RCC 7860 (cell line): ENCODE data around the gene RNU11.
"Not testable (repeated sequence)": the region's sequence is repeated elsewhere in the genome, so short reads cannot be mapped to it uniquely, and the experiment has no call there.

ENCODE experiments used
- DNase-seq: peaks from one replicate; pipeline ENCODE4 v3.0.0-alpha.2; 2015; ENCODE audit warnings: low spot score
- FAIRE-seq: peaks from 2 replicates; lab custom pipeline; 2012; peaks lifted over from hg19 to GRCh38; lab: Jason Lieb, UNC

The RNU11 gene

DNA sequence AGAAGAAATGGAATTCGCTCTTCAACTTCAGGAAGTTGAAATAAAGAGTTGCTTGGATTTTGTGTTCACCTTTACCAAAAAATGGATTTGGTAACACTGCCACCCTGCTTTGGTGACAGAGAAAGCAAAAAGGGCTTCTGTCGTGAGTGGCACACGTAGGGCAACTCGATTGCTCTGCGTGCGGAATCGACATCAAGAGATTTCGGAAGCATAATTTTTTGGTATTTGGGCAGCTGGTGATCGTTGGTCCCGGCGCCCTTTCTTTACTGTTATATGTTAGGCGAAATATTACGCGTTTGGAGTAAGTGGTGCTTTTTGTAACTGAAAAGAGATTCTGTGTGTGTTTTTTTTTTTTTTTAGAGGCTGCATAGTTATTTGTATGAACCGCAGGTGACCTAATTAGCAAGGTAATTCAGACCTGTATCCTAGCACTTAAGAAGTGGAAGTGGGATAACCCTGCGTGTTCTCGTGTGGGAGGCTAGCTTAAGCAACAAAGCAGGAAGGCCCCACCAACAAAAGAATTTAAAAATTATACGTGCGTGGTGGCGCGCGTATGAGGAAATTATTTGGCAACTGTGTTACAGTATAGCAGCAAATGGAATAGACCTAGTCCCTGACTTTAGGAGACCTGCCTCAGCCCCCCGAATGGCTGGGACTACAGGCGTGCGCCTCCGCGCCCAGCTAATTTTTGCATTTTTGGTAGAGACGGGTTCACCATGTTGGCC is at the start of gene RNU11:
TSS of gene RNU11 (plus strand) at position 127 of the 725 bp plus-strand sequence.
- peak; percentile 100 for DNase-seq
- peak; percentile 85 for FAIRE-seq

DNA sequence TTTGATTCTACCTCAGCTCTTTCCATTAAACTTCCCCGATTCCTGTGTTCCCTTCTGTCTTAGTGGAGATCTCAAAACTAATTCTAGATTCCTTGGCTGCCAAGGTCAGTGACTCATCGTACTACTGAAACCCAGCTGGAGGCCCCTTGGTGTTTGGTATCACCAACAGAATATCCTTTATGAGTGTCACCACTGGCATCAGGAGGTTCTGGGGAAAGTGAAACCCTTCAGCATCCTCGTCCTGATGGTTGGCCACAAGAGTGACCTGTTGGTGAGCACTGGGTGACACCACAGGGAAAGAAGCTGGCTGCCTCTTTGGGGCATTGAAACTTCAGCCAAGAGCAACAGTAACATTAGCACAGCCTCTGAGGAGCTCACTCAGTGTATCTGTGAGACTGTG is 46.7 kb upstream of the RNU11 start:
- DNase-seq (peak; percentile 97), FAIRE-seq (peak; percentile 98)

- DNase-seq (peak; percentile 67), FAIRE-seq (peak; percentile 63)
Measured at GRCh38 chr1:28602536-28603439, 45.6 kb upstream of the RNU11 start.

- FAIRE-seq (no peak), DNase-seq (no peak)
Measured at GRCh38 chr1:28604411-28604810, 44.0 kb upstream of the RNU11 start.

DNA sequence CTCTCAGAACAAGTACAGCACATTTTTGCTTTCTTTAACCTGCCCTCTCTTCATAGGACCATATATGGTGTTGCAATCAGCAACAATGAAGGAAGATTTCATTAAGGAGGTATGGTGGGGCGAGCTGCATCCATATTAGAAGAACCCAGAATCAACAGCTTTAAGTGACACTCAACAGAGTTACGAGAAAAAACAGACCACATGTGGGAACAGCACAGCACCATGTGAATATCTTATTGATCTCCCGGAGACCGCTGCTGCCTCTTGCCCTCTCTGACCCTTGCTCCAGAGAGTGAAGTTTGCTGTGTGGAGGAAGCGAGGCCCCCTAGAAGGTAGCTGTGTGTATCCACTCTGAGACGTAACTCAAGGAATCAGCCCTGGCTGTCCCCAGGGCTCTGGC is 43.4 kb upstream of the RNU11 start:
- FAIRE-seq = no peak
- DNase-seq = no peak

DNA sequence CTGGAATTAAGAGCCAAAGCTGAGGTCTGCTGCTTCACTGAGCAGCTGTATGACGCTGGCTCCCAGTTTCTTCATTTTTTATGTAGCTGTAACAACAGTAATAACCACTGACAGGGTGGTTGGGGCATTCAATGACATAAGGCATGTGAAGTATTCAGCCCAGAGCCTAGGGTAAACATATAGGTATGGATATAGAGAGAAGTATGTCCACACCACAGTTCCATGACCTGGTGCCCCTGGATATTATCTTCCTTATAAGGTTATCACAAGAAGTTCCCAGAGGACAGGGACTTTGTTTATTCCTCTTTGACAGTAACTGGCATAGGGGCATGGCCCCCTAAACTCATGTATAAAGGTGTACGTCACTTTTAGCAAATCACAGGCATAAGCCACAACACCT is 41.6 kb upstream of the RNU11 start:
- FAIRE-seq = no peak
- DNase-seq = no peak

GRCh38 chr1:28613175-28613574 is 35.2 kb upstream of the RNU11 start:
- FAIRE-seq = no peak
- no peak for DNase-seq

DNA sequence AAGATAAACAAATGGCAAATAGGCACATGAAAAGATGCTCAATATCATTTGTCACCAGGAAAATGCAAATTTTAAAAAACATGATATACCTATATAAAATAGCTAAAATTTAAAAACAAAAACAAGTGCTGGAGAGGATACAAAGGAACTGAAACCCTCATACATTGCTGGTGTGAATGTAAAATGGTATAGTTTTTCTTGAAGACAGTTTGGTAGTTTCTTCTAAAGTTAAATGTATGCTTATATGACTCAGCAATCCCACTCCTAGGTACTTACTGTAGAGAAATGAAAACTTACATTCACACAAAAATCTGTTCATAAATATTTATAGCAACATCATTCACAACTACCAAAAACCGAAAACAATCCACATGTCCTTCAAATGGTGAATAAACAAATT is 16.7 kb upstream of the RNU11 start:
- DNase-seq (no peak), FAIRE-seq (no peak)

DNA sequence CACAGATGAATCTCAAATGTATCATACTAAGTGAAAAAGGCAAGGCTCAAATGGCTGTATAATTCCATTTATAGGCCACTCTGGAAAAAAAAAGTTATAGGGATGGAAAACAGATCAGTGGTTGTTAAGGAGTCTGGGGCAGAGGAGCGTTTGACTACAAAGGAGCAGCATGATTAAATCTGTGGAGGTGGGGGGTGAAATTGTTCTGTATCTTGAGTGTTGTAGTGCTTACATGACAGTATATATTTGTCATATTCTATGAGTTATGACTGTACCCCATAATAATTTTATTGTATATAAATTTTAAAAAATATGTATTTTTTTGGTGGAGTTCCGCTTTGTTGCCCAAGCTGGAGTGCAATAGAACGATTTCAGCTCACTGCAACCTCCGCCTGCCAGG is 15.8 kb upstream of the RNU11 start:
- FAIRE-seq = no peak
- no peak for DNase-seq

GRCh38 chr1:28640766-28641165 is 7.6 kb upstream of the RNU11 start:
- no peak for FAIRE-seq

DNA sequence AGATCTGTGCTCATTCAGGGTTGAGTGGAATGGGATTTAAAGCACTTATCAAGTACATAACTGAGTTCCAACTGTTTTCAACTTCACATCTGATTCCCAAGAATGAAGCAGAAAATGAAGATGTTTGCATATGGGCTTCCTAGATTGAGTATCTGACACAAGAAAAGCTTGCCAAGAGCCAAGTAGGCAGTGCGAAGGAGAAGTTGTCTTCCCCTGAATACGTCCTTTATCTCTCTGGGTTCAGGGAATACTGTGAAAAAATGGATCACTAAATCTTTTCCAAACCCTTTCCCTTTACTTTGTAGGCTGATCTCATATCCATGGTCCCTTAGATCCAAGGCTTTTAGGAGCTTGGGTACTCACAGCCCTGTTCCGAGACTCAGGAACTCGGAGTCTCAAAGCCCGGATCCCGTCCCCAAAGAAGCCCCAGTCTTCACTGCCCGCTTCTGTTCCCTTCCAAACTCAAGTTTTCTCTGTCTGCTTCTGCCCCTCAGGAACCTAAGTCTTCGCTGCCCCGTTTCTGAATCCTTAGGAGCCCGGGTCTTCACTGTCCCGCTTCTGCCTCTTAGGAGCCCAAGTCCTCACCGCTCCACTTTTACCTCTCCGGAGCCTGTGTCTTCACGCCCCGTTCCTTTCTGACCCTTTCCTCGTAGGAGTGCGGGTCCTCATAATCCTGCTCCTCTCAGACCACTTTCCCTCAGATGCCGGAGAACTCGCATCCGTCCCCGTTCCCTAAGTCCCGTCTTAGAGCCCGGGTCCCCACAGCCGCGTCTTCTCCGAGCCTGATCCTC is 6.1 kb upstream of the RNU11 start:
- FAIRE-seq (no peak), DNase-seq (no peak)

More at GRCh38 chr1:28640766-28641165, 7.6 kb upstream of the RNU11 start:
- DNase-seq = peak; percentile 42

DNA sequence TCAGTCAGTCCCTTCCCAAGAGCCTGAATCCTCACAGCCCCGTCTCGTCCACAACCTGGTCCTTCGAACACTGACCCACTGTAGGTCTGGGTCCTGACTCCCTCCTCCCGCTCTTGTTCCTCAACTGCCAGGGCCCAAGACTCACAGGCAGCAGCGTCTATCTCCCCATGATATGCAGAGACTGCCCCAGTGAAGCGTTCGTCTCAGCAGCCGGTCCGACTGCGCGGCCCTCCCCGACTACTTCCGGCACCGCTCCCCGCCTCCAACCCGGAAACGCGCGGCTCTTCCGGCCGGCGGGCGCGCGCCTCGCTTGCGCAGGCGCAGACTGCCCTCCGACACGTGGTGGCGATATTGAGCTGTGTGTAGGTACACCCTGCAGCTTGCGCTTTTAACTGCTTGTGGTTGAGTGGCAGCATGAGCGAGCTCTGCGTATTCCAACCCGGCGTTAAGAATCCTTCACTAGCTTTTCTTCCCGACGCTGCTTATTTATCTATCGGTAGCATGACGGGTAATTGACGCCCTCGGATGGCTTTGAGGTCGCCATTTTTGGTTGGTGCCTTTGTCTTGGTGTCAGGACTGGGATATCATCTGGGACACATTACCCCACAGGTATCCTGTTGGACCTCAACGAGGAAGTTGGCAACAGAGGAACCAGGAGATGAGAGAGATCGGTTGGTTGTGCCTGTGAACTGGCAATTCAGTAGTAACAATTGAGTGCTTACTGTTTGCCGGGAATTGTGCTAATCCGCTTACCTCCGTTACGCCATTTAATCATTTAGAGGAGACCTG is 5.4 kb upstream of the RNU11 start, which contains the start of gene TAF12:
TSS of gene TAF12 (minus strand) at position 221 of the 789 bp plus-strand sequence. CDS start 20,986 bp downstream, outside the sequence.
- DNase-seq (peak; percentile 94), FAIRE-seq (peak; percentile 29)

- FAIRE-seq = no peak
- DNase-seq = no peak
Measured at GRCh38 chr1:28644494-28644893, 3.9 kb upstream of the RNU11 start.

DNA sequence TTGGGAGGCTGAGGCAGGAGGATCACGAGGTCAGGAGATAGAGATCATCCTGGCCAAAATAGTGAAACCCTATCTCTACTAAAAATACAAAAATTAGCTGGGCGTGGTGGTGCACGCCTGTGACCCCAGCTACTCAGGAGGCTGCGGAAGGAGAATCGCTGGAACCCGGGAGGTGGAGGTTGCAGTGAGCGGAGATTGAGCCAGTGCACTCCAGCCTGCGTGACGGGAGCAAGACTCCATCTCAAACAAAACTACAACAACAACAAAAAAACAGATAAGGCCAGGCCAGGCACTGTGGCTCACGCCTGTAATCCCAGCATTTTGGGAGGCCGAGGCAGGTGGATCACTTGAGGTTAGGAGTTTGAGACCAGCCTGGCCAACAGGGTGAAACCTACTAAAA is 3.0 kb upstream of the RNU11 start:
- FAIRE-seq, DNase-seq: not testable (repeated sequence)

GRCh38 chr1:28646040-28646439 is 2.4 kb upstream of the RNU11 start:
- FAIRE-seq (no peak), DNase-seq (no peak)

GRCh38 chr1:28648008-28648473 is 359 bp upstream of the RNU11 start:
- FAIRE-seq = no peak
- peak; percentile 93 for DNase-seq

- not testable (repeated sequence) for DNase-seq, FAIRE-seq
Measured at GRCh38 chr1:28653063-28653462, 4.7 kb downstream of the RNU11 start.

- DNase-seq = peak; percentile 8
- not testable (repeated sequence) for FAIRE-seq
Measured at GRCh38 chr1:28653870-28654269, 5.5 kb downstream of the RNU11 start.

GRCh38 chr1:28655448-28656311 is 7.3 kb downstream of the RNU11 start:
- FAIRE-seq, DNase-seq: not testable (repeated sequence)
